ENCODE results near the gene SUPT6H.

GRCh38 chr17:28744104-28744971 is 82.3 kb downstream of the SUPT6H start:
- TF ChIP-seq, protein P1, sequence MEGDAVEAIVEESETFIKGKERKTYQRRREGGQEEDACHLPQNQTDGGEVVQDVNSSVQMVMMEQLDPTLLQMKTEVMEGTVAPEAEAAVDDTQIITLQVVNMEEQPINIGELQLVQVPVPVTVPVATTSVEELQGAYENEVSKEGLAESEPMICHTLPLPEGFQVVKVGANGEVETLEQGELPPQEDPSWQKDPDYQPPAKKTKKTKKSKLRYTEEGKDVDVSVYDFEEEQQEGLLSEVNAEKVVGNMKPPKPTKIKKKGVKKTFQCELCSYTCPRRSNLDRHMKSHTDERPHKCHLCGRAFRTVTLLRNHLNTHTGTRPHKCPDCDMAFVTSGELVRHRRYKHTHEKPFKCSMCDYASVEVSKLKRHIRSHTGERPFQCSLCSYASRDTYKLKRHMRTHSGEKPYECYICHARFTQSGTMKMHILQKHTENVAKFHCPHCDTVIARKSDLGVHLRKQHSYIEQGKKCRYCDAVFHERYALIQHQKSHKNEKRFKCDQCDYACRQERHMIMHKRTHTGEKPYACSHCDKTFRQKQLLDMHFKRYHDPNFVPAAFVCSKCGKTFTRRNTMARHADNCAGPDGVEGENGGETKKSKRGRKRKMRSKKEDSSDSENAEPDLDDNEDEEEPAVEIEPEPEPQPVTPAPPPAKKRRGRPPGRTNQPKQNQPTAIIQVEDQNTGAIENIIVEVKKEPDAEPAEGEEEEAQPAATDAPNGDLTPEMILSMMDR (IDR thresholded peaks at IDR 0.05): no peak
- TF ChIP-seq POLR2A (IDR thresholded peaks at IDR 0.05): no peak

Data from testis (tissue), 2 donors.